Panc1 (cell line): ENCODE data around the gene NEO1. TPM values are rescaled to one million over a fixed set of nuclear protein-coding genes. Genes with fewer than 3 reads are reported as not detected.

Experiments
- ATAC-seq: fragments of 200-7000 bp; cut with Tn5 transposase; 2 replicates; pipeline ENCODE4 v1.9.1; 2020; ENCODE audit warnings: mild to moderate bottlenecking, moderate library complexity
- BruUV-seq: library from RNA; stranded (reverse); fragments of 400-500 nt; replicated peaks from 2 replicates; lab custom pipeline; 2021; lab: Mats Ljungman, UMichigan
- CTCF ChIA-PET: fragments of 300-600 bp; sonication (Branson Sonifier 250); formaldehyde crosslinking; loops from one replicate; lab custom pipeline; 2022; ENCODE audit warnings: antibody characterized with exemption; lab: Charles Lee
- POLR2A ChIA-PET: fragments of 300-600 bp; sonication (Branson Sonifier 250); formaldehyde crosslinking; loops from one replicate; lab custom pipeline; 2022; ENCODE audit warnings: antibody characterized with exemption; lab: Charles Lee
- DNase-seq: peaks from one replicate; pipeline ENCODE4 v3.0.0-alpha.2; 2010; ENCODE audit warnings: low read depth, low spot score
- H3K27ac ChIP-seq: 2 replicates; pipeline ENCODE4 v1.5.1; 2011; ENCODE audit warnings: mild to moderate bottlenecking, low read length, inconsistent platforms
- H3K27me3 ChIP-seq: fragments of 200-500 bp; sonication (Bioruptor generic); 2 replicates; pipeline ENCODE4 v1.6.0; 2014; ENCODE audit warnings: low read length, inconsistent platforms; ENCODE audit not compliant: control insufficient read depth, insufficient read depth
- H3K36me3 ChIP-seq: fragments of 200-500 bp; sonication (Bioruptor generic); 2 replicates; pipeline ENCODE4 v1.5.1; 2014; ENCODE audit warnings: inconsistent platforms, mild to moderate bottlenecking, low read length, moderate library complexity; ENCODE audit not compliant: control insufficient read depth, insufficient read depth
- H3K4me1 ChIP-seq: 2 replicates; pipeline ENCODE4 v1.5.1; 2011; ENCODE audit warnings: inconsistent platforms, mild to moderate bottlenecking, low read length, moderate library complexity; ENCODE audit not compliant: control insufficient read depth, insufficient read depth
- H3K4me3 ChIP-seq, 2 experiments: 2 replicates each; pipeline ENCODE4 v1.5.1; 2011 to 2012; ENCODE audit warnings: low read depth in 2 of 2, low read length in 2 of 2, mild to moderate bottlenecking in 2 of 2, inconsistent platforms in 1 of 2, moderate library complexity in 1 of 2
- H3K9me3 ChIP-seq: fragments of 200-500 bp; sonication (Bioruptor generic); 2 replicates; pipeline ENCODE4 v1.5.1; 2014; ENCODE audit warnings: low read depth, mild to moderate bottlenecking, inconsistent platforms, low read length, moderate library complexity; ENCODE audit not compliant: control insufficient read depth, insufficient read depth
- POLR2AphosphoS5 ChIP-seq: IDR thresholded peaks from 2 replicates; pipeline ENCODE4 v1.6.1; 2012; ENCODE audit warnings: mild to moderate bottlenecking, low read depth, low read length, moderate library complexity
- SIN3A ChIP-seq: IDR thresholded peaks from 2 replicates; pipeline ENCODE4 v1.6.1; 2012; ENCODE audit warnings: low read depth, mild to moderate bottlenecking, low read length, moderate library complexity, borderline replicate concordance; ENCODE audit not compliant: insufficient read depth
- TCF7L2 ChIP-seq: IDR thresholded peaks from 2 replicates; pipeline ENCODE4 v1.6.1; 2011; ENCODE audit warnings: mild to moderate bottlenecking, low read depth, low read length, inconsistent platforms
- in situ Hi-C: cut with HindIII; loops from 2 replicates; pipeline ENCODE4 v1.10.0; 2016; ENCODE audit warnings: low sequenced_read_pairs, low pct_unique_long_range_greater_than_20kb
- intact Hi-C: fragments of 100-400 bp; cut with micrococcal nuclease; formaldehyde crosslinking; loops from one replicate; pipeline ENCODE4 v1.10.0; 2022; ENCODE audit not compliant: unreplicated experiment
- total RNA-seq: library from RNA; stranded (reverse); gene quantifications from one replicate; pipeline ENCODE4 v1.2.1, GENCODE V29; 2021; ENCODE audit not compliant: unreplicated experiment
- TF ChIP-seq, protein P1 (sequence below): fragments of 450-650 bp; IDR thresholded peaks from 2 replicates; pipeline ENCODE4 v1.5.1; 2017; ENCODE audit warnings: mild to moderate bottlenecking
- TF ChIP-seq, protein P2 (sequence below), 2 experiments: IDR thresholded peaks; 2 replicates each; pipeline ENCODE4 v1.6.1; 2011 to 2012; ENCODE audit warnings: low read depth in 2 of 2, control low read depth in 1 of 2, low read length in 1 of 2, mild to moderate bottlenecking in 1 of 2, moderate library complexity in 1 of 2; ENCODE audit not compliant: insufficient read depth in 1 of 2

The NEO1 gene
- total RNA-seq, 1 experiment from 2014 or later, result 7.5 TPM

DNA sequence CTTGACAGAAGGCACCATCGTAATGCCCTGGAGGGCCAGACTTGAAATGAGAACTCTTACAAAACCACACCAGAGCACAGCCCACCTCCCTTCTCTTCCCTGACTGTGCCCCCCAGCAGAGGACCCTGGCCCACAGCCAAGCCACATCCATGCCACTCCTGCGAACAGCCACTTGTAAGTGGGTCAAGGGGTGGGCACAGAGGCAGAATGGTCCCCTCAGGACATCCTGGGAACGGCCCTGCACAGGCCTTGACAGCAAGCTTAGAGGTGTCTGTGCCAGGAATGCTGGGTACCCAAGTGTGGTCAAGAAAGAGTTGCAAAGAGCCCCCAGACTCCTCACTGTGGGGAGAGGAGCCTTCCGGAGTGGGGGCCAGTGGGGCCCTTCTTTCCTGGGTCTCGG is 283.2 kb downstream of the NEO1 start:
- Histone ChIP-seq H3K4me3 (no peak overlapping the region), H3K27me3 (no peaks in the 10 kb centered on the region), H3K9me3 (no peaks in the 10 kb centered on the region), H3K27ac (no peak overlapping the region), H3K36me3 (no peaks in the 10 kb centered on the region), H3K4me1 (no peaks in the 10 kb centered on the region)
- no peak for DNase-seq
- BruUV-seq, result no TSS peak
- ChIA-PET POLR2A (no interaction called here), CTCF (no interaction called here)
- ATAC-seq, result no peak
- intact Hi-C loops, result no loop called here
- in situ Hi-C loops, result no loop called here
- TF ChIP-seq, protein P1, sequence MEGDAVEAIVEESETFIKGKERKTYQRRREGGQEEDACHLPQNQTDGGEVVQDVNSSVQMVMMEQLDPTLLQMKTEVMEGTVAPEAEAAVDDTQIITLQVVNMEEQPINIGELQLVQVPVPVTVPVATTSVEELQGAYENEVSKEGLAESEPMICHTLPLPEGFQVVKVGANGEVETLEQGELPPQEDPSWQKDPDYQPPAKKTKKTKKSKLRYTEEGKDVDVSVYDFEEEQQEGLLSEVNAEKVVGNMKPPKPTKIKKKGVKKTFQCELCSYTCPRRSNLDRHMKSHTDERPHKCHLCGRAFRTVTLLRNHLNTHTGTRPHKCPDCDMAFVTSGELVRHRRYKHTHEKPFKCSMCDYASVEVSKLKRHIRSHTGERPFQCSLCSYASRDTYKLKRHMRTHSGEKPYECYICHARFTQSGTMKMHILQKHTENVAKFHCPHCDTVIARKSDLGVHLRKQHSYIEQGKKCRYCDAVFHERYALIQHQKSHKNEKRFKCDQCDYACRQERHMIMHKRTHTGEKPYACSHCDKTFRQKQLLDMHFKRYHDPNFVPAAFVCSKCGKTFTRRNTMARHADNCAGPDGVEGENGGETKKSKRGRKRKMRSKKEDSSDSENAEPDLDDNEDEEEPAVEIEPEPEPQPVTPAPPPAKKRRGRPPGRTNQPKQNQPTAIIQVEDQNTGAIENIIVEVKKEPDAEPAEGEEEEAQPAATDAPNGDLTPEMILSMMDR, result no peak
- TF ChIP-seq SIN3A, result no peak
- TF ChIP-seq TCF7L2, result no peak
- no peak for TF ChIP-seq POLR2AphosphoS5
- TF ChIP-seq, protein P2, sequence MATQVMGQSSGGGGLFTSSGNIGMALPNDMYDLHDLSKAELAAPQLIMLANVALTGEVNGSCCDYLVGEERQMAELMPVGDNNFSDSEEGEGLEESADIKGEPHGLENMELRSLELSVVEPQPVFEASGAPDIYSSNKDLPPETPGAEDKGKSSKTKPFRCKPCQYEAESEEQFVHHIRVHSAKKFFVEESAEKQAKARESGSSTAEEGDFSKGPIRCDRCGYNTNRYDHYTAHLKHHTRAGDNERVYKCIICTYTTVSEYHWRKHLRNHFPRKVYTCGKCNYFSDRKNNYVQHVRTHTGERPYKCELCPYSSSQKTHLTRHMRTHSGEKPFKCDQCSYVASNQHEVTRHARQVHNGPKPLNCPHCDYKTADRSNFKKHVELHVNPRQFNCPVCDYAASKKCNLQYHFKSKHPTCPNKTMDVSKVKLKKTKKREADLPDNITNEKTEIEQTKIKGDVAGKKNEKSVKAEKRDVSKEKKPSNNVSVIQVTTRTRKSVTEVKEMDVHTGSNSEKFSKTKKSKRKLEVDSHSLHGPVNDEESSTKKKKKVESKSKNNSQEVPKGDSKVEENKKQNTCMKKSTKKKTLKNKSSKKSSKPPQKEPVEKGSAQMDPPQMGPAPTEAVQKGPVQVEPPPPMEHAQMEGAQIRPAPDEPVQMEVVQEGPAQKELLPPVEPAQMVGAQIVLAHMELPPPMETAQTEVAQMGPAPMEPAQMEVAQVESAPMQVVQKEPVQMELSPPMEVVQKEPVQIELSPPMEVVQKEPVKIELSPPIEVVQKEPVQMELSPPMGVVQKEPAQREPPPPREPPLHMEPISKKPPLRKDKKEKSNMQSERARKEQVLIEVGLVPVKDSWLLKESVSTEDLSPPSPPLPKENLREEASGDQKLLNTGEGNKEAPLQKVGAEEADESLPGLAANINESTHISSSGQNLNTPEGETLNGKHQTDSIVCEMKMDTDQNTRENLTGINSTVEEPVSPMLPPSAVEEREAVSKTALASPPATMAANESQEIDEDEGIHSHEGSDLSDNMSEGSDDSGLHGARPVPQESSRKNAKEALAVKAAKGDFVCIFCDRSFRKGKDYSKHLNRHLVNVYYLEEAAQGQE (IDR thresholded peaks at IDR 0.05; ENCODE audit: insufficient read depth in 1 of 2, low read depth in 2 of 2, low read length in 1 of 2), result no peak

DNA sequence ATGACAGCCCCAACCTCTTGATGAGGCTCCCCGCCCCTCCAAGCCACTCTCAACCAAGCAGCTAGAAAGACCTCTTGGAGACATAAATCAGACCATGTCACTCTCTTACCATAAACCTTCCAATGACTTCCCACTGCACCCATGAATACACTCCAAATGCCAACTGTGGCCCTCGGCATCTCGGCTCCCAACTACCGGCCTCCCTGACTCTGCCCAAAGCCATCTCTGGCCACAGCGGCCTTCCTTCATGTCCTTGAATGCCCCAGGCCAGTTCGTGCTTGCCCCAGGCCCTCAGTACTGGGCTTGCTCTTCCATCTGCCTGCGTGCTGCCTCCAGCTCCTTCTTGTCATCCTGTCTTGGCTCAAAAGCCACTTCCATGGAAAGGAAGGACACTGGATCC is 284.5 kb downstream of the NEO1 start:
- TF ChIP-seq, protein P2 (IDR thresholded peaks at IDR 0.05; ENCODE audit: insufficient read depth in 1 of 2, low read depth in 2 of 2, low read length in 1 of 2), result no peak
- TF ChIP-seq POLR2AphosphoS5 (no peak), TCF7L2 (no peak), SIN3A (no peak)
- TF ChIP-seq, protein P1, result no peak
- ChIA-PET CTCF (no interaction called here), POLR2A (no interaction called here)
- intact Hi-C loops (no loop called here), in situ Hi-C loops (no loop called here)
- Histone ChIP-seq H3K9me3 (no peaks in the 10 kb centered on the region), H3K4me3 (no peak overlapping the region), H3K4me1 (no peaks in the 10 kb centered on the region), H3K27ac (no peak overlapping the region), H3K36me3 (no peaks in the 10 kb centered on the region), H3K27me3 (no peaks in the 10 kb centered on the region)
- no peak for ATAC-seq
- BruUV-seq, result no TSS peak
- DNase-seq, result no peak
